Heart left ventricle (tissue), 16 donors: Measurements from ENCODE around the gene ZMYND10. TPM values are rescaled to one million over a fixed set of nuclear protein-coding genes. Genes with fewer than 3 reads are reported as not detected.
A peak's percentile ranks its signal among the peaks of the same experiment; 100 is the strongest.

Source experiments
- ATAC-seq, 4 donors: fragments of 200-7000 bp; cut with Tn5 transposase; one replicate each; pipeline ENCODE4 v1.9.1; 2020 to 2022; ENCODE audit warnings: moderate library complexity in 4 of 4, mild to moderate bottlenecking in 3 of 4, moderate number of reproducible peaks in 1 of 4
- DNase-seq, 5 donors: peaks; one replicate each; pipeline ENCODE4 v3.0.0-alpha.2; 2020
- H3K27ac ChIP-seq, 12 donors: fragments of 200-600 bp; sonication (generic) in 4 of 12; one replicate each; pipeline versions ENCODE4 v1.5.0 to v1.8.0; 2016 to 2022; ENCODE audit warnings: mild to moderate bottlenecking in 2 of 12
- H3K27me3 ChIP-seq, 9 donors: fragments of 200-600 bp; sonication (generic) in 2 of 9; one replicate each; pipeline versions ENCODE4 v1.5.1 to v1.8.0; 2016 to 2022; ENCODE audit warnings: mild to moderate bottlenecking in 3 of 9
- H3K36me3 ChIP-seq, 9 donors: fragments of 200-600 bp; sonication (generic) in 2 of 9; one replicate each; pipeline versions ENCODE4 v1.5.0 to v1.8.0; 2018 to 2022; ENCODE audit warnings: mild to moderate bottlenecking in 2 of 9
- H3K4me1 ChIP-seq, 12 donors: fragments of 200-600 bp; sonication (generic) in 4 of 12; one replicate each; pipeline versions ENCODE4 v1.5.0 to v1.8.0; 2016 to 2022; ENCODE audit warnings: mild to moderate bottlenecking in 3 of 12
- H3K4me3 ChIP-seq, 12 donors: fragments of 200-600 bp; sonication (generic) in 4 of 12; one replicate each; pipeline versions ENCODE4 v1.5.0 to v1.8.0; 2017 to 2022; ENCODE audit warnings: mild to moderate bottlenecking in 9 of 12, moderate library complexity in 4 of 12
- H3K9me3 ChIP-seq, 12 donors: fragments of 200-600 bp; sonication (generic) in 4 of 12; one replicate each; pipeline versions ENCODE4 v1.5.0 to v1.8.0; 2016 to 2022; ENCODE audit warnings: mild to moderate bottlenecking in 1 of 12
- POLR2A ChIP-seq, 2 donors: fragments of 450-650 bp; IDR thresholded peaks; one replicate each; pipeline ENCODE4 v1.6.1; 2017; ENCODE audit warnings: antibody characterized with exemption in 2 of 2, mild to moderate bottlenecking in 2 of 2, moderate library complexity in 2 of 2
- WGBS, 4 donors: extraction: QIAGEN DNeasy Blood & Tissue Kit in 2 of 4; methylation state at CpG; one replicate each; pipeline versions ENCODE4 v1.1.5 to v1.1.7; 2013 to 2018; 5-methylcytosine and 5-hydroxymethylcytosine counted together
- intact Hi-C, 10 donors: fragments of 100-400 bp; cut with DNase I; formaldehyde crosslinking; loops; one replicate each; pipeline versions ENCODE4 v1.11.1 to v1.14.2; 2022
- polyA plus RNA-seq, 2 donors: library from polyadenylated mRNA; stranded (reverse); fragments of 200-250 nt; gene quantifications; one replicate each; pipeline ENCODE4 v1.2.3, GENCODE V29; 2013
- total RNA-seq, 9 donors: library from RNA; depleted of rRNA in 2 of 9; stranded (reverse); fragments of >200 nt in 2 of 9; fragmentation: NEBNext Ultra II Directional in 3 of 9; extraction: Animal tissue kit (Norgen Biotek cat#: 25700) in 3 of 9; gene quantifications; one replicate each; pipeline versions ENCODE4 v1.1.0 to v1.2.4, GENCODE V29; 2016 to 2023
- TF ChIP-seq, protein P1 (sequence below), 12 donors: fragments of 200-600 bp; sonication (generic) in 4 of 12; IDR thresholded peaks; one replicate each; pipeline versions ENCODE4 v1.5.0 to v1.8.0; 2018 to 2022; ENCODE audit warnings: antibody characterized with exemption in 12 of 12, mild to moderate bottlenecking in 5 of 12
- donor health status: ischemic (EF 13 %, LVEDD 7.1; RV severe dilation, severe dysfunction).
- donor health status: healthy with polysubstance abuse.
- donor health status: DM: no; HTN: yes; CAD: no.
- donor health status: DM: no; HTN: no; CAD: no.
- donor health status: ischemic (EF 25% LVEDD 6.9; RV normal size, moderate dysfunction).
- donor health status: ischemic (EF 25% LVEDD 5.7; RV mildly dilated, moderate dysfunction).
- donor health status: healthy.
- donor health status: DM: yes; HTN: yes; CAD: no.
- donor health status: ischemic (EF 35%, LVEDD 5.7; RV mildly dilated, moderate dysfunction).
- donor health status: nonischemic (EF 11% LVEDD 7.7; RV severe dilation, severe dysfunction).
- donor health status: DM: yes; HTN: yes; CAD: no.
- donor health status: PGD.
- donor health status: ischemic (EF 29% LVEDD 5.4; RV normal size, mild dysfunction).
- donor health status: nonischemic (EF 23%, LVEDD 6.1; RV moderate dilation, normal function).

ZMYND10 gene
- total and polyA plus RNA-seq, 11 donors: 0.15 to 1.4 (median 0.66) TPM; not detected in 5

DNA sequence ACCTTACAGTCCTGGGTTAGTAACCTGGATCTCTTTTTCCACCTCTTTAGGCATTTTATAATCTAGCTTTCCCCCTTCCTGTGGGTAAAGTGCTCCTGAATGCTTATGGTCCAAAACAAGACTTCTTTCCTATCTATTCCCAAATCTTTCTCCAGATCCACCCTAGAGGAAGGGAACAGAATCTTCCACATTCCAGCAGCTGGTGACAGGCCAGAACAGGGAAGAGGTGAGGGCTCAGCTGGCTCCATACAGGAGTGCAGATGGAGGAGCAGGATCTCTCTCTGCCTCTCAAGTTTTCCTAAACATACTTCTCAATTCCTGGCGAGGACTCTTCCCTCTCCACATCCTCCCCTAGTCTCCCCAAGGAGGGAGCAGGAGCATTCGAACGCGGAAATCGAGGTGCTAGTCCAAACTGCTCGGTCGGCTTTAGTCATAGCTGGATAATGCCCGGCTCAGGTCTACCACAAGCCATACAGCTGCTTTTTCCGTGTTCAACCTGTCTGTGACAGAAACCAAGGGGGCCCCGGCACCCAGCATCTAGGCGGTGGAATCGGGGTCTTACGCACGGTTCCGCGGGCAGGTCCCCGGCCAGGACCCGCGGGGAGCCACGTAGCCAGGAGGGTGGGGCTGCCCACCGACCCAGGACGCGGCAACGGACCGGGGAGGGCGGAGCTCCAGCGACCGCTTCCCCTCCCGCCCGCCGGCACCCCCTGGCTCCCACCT lies 8.9 kb downstream of the ZMYND10 start:
- ATAC-seq (peak in 2 of 4 donors; percentile 0), DNase-seq (no peak)
- H3K27ac ChIP-seq: peak overlapping the region; percentile 92 to 100 (median 98)
- peak overlapping the region; percentile 70 to 97 (median 92) for H3K4me3 ChIP-seq
- peaks cover 13 to 87% (median 73%) of the 10 kb centered on the region in 12 donors for H3K4me1 ChIP-seq
- TF ChIP-seq, protein P1, sequence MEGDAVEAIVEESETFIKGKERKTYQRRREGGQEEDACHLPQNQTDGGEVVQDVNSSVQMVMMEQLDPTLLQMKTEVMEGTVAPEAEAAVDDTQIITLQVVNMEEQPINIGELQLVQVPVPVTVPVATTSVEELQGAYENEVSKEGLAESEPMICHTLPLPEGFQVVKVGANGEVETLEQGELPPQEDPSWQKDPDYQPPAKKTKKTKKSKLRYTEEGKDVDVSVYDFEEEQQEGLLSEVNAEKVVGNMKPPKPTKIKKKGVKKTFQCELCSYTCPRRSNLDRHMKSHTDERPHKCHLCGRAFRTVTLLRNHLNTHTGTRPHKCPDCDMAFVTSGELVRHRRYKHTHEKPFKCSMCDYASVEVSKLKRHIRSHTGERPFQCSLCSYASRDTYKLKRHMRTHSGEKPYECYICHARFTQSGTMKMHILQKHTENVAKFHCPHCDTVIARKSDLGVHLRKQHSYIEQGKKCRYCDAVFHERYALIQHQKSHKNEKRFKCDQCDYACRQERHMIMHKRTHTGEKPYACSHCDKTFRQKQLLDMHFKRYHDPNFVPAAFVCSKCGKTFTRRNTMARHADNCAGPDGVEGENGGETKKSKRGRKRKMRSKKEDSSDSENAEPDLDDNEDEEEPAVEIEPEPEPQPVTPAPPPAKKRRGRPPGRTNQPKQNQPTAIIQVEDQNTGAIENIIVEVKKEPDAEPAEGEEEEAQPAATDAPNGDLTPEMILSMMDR (IDR thresholded peaks at IDR 0.05): no peak
- TF ChIP-seq POLR2A (IDR thresholded peaks at IDR 0.05): no peak
- H3K27me3 ChIP-seq: peaks cover 0 to 4% (median 0%) of the 10 kb centered on the region in 9 donors
- H3K36me3 ChIP-seq: peaks cover 0 to 32% (median 8%) of the 10 kb centered on the region in 9 donors
- 0 to 1% (median 0%) methylated on average over 20 to 31 of the region's 31 CpGs for WGBS, 4 donors
- no peaks in the 10 kb centered on the region for H3K9me3 ChIP-seq
- intact Hi-C loops: loop anchor here in 1 of 10 donors (1.0 kb wide), 1 partner anchor 33 kb away; the partner anchor contains the start of gene HYAL1

DNA sequence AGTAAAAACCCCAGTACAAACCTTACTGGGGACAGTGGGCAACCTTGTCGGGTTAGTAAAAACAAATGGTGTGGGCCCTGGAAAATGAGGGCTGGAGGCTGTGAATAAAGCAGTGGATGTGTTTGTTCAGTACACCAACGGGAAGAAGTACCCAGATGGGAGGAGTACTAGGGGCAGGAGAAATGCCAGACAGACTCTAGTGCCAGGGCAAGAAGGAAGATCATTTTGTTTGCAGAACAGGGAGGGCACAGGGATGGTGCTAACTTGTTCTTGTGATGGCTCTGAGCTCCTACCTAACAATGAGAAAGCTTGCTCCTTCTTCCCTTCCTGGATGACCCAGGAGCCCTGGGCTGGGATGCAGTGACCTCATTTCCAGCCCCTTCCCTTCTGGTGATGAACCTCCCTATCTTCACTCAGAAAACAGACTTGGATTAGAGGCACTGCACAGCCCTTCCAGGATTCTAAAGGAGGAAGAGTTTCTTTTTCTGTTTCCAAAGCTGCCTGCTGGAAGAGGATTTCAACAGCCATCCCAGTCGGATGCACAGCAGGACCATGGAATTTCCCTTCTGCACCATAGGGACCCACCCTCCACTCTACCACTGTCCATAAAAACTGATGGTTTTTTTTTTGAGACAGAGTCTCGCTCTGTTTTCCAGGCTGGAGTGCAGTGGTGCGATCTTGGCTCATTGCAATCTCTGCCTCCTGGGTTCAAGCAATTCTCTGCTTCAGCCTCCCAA lies 11.0 kb downstream of the ZMYND10 start:
- WGBS, 4 donors: 34 to 60% (median 49%) methylated on average over 5 of the region's 5 CpGs
- Histone ChIP-seq H3K4me3 (peak overlapping the region in 11 of 12 donors; percentile 5 to 97 (median 92)), H3K36me3 (peaks cover 0 to 53% (median 29%) of the 10 kb centered on the region in 9 donors), H3K4me1 (peaks cover 8 to 66% (median 56%) of the 10 kb centered on the region in 12 donors), H3K27ac (peak overlapping the region; percentile 92 to 100 (median 98)), H3K9me3 (no peaks in the 10 kb centered on the region), H3K27me3 (no peaks in the 10 kb centered on the region)
- ATAC-seq (peak in 1 of 4 donors; percentile 1), DNase-seq (no peak)
- intact Hi-C loops: no loop called here
- TF ChIP-seq, protein P1 (IDR thresholded peaks at IDR 0.05): no peak
- no peak for TF ChIP-seq POLR2A (IDR thresholded peaks at IDR 0.05)

DNA sequence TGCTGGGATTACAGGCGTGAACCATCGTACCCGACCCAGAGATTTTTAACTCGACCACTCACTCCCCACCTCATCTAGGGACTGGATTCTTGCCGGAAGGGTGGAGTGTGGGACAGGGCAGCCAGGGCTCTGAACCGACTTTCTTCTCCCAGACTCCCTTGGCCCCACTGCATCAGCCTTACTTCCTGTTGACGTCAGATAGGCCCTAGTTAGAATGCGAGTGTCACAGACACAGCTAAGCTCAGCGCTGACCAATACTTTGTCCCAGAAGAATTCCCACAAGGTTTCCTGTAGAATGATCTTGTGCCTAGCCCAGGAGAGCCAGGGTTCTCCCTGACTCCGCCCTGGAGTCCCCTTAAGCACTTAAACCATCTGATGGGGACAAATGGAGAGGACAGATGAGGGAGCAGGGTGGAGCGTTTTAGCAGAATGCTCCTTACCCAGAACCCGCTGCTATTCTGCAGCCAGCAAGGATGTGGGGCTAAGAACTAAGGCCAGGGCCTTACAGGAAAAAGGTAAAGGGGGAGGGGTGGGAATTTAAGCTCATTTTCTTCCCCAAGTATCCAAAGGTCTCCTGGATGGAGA lies 11.7 kb downstream of the ZMYND10 start:
- Histone ChIP-seq H3K36me3 (peaks cover 0 to 59% (median 34%) of the 10 kb centered on the region in 9 donors), H3K27me3 (no peaks in the 10 kb centered on the region), H3K27ac (peak overlapping the region; percentile 92 to 100 (median 98)), H3K9me3 (no peaks in the 10 kb centered on the region), H3K4me1 (peaks cover 8 to 61% (median 52%) of the 10 kb centered on the region in 12 donors), H3K4me3 (peak overlapping the region in 11 of 12 donors; percentile 5 to 97 (median 92))
- TF ChIP-seq POLR2A (IDR thresholded peaks at IDR 0.05): peak in 1 of 2 donors; percentile 58
- TF ChIP-seq, protein P1 (IDR thresholded peaks at IDR 0.05): no peak
- intact Hi-C loops: no loop called here
- ATAC-seq (peak; percentile 45 to 70 (median 46)), DNase-seq (peak; percentile 66 to 87 (median 86))
- 37 to 49% (median 43%) methylated on average over 12 of the region's 12 CpGs for WGBS, 4 donors
